NCI-H82 (cell line): ENCODE measurements around the gene SBNO1.
"Not testable (repeated sequence)": the region's sequence is repeated elsewhere in the genome, so short reads cannot be mapped to it uniquely, and the experiment has no call there.

ENCODE experiments used
- DNase-seq: peaks from one replicate; lab custom pipeline; 2025; lab: John Stamatoyannopoulos, UW

Gene SBNO1

DNA sequence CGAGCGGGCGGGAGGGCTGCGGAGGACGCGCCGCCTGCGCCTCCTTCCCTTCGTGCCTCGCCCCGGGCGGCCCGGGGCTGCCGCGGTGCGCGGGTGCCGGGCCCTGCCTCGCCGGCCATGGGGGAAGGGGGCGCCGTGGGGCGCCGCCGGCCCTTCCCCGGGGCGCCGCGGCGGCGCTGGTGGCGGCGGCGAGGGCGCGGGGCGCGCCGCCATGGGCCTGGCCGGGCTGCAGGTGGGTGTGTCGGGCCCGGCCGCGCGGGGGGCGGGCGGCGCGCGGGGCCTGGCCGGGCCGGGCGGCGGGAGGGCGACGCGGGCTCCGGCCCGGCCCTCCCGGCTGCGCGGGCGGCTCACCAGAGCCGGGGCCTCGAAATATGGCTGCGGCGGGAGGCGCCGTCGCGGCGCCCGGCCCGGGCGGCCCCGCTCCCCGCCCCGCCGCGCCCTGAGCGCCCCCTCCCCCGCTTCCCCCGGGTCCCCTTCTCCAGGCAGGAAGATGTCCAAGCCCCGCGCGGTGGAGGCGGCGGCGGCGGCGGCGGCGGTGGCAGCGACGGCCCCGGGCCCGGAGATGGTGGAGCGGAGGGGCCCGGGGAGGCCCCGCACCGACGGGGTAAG is 24.4 kb upstream of the SBNO1 start:
- no peak for DNase-seq

DNA sequence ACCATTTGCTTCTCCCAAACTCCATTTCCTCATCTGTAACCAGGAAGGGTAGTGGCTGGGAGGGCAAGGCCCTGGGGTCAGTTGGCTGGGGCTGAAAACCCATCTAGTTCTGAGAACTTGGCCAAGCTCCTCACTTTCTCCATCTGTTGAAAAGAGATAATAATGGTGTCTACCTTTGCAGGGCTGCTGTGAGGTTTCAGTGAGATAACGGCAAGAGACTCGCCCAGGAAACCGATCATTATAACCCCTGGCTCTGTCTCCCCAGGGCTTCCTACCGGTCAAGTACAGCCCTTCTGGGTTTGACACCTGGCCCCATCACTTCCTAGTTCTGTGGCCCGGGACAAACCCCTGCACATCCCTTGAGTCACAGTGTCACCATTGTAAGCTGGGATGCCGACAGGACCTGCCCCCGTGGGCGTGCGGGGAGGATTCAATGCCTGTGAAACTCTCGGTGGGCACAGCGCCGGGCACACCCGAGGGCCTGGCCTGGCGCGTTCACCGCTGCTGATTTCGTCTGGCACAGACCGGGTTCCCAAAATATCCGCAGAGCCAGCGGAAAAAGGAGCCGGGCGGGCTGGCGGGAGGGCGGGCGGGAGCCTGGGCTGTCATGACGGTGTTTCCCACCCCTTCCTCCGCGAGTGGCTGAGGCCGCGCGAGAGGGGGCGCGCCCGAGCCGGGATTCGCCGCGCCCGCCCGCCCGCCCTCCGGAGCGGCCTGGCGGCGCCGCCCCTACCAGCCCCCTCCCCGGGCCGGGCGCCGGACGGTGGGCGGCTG is 23.7 kb upstream of the SBNO1 start:
- DNase-seq: peak; percentile 79

GRCh38 chr12:123387508-123388176 is 23.0 kb upstream of the SBNO1 start:
- DNase-seq: peak; percentile 82

DNA sequence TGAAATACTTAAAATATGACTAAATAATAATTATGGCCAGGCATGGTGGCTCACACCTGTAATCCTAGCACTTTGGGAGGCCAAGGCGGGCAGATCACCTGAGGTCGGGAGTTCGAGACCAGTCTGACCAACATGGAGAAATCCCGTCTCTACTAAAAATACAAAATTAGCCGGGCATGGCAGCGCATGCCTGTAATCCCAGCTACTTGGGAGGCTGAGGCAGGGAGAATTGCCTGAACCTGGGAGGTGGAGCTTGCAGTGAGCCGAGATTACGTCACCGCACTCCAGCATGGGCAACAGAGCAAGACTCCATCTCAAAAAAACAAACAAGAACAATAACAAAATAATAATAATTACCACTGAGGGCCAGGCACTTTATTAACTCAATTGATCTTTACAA is 20.9 kb upstream of the SBNO1 start:
- DNase-seq: not testable (repeated sequence)

- DNase-seq: no peak
These were observed 20.3 kb upstream of the SBNO1 start for GRCh38 chr12:123384994-123385376.

DNA sequence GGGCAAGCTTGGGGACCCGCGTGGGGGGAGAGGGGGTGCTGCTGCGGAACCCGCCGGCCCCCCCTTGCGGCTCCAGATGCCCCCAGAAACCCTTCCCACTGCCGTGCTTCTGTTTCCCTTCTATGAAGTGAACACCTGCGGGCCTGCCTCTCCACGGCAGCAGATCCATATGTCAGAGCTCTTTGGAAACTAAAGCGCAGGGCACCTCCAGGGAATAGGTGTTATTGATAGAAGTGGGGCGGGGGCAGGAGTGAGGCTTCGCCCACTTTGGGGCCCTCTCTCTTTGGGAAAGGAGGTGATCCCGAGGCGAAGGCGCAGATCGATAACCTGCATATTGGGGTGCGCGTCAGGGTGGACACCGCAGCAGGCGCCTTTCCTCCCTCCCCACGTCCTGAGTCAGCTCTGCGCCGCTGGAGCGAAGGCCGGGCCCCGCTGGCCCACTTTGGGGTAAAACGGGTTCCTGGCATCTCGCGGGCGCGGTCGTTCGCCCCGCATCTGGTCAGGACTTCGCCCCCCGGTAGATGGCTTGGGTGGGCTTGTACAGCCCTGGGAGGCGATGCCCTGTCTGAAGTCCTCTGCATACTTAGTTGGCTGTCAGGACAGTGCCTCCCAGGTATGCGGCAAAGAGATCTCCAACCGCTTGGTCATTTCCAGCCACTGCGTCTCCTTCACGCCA is 19.8 kb upstream of the SBNO1 start:
- peak; percentile 65 for DNase-seq

- DNase-seq: no peak
These were observed 18.0 kb upstream of the SBNO1 start for GRCh38 chr12:123382684-123383083.

- no peak for DNase-seq
These were observed 14.7 kb upstream of the SBNO1 start for GRCh38 chr12:123379391-123379790.

DNA sequence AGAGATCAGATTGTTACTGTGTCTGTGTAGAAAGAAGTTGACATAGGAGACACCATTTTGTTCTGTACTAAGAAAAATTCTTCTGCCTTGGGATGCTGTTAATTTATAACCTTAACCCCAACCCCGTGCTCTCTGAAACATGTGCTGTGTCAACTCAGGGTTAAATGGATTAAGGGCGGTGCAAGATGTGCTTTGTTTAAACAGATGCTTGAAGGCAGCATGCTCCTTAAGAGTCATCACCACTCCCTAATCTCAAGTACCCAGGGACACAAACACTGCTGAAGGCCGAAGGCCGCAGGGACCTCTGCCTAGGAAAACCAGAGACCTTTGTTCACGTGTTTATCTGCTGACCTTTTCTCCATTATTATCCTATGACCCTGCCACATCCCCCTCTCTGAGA is 7.8 kb upstream of the SBNO1 start:
- DNase-seq: not testable (repeated sequence)

DNA sequence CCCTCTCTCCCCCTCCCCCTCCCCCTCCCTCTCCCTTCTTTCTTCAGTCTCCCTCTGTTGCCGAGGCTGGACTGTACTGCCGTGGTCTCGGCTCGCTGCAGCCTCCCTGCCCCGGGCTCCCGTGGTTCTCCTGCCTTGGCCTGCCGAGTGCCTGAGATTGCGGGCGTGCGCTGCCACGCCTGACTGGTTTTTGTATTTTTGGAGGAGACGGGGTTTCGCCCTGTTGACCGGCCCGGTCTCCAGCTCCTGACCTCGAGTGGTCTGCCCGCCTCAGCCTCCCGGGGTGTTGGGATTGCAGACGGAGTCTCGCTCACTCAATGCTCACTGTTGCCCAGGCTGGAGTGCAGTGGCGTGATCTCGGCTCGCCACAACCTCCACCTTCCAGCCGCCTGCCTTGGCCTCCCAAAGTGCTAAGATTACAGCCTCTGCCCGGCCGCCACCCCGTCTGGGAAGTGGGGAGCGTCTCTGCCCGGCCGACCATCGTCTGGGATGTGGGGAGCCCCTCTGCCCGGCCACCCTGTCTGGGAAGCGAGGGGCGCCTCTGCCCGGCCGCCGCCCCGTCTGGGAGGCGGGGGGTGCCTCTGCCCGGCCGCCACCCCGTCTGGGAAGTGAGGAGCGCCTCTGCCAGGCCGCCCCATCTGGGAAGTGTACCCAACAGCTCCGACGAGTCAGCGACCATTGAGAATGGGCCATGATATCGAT is 7.2 kb upstream of the SBNO1 start:
- not testable (repeated sequence) for DNase-seq

- no peak for DNase-seq
These were observed 4.6 kb upstream of the SBNO1 start for GRCh38 chr12:123369229-123369628.

GRCh38 chr12:123368431-123368830 is 3.8 kb upstream of the SBNO1 start:
- not testable (repeated sequence) for DNase-seq

DNA sequence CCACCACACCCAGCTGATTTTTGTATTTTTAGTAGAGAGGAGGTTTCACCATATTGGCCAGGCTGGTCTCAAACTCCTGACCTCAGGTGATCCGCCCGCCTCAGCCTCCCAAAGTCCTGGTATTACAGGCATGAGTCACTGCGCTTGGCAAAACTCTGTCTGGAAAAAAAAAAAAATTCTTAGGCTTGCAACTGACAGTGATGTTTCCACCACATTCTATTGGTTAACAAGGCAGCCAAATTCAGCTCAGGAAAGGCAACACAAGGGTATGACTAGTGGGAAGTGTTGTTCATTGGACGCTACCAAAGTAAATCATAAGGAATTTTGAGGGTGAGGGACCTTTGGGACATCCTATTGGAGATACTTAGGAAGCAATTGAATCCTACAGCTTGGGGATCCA is 2.9 kb upstream of the SBNO1 start:
- DNase-seq: peak; percentile 62

- DNase-seq: peak; percentile 99
These were observed 624 bp upstream of the SBNO1 start for GRCh38 chr12:123365025-123365917.

- peak; percentile 55 for DNase-seq
These were observed 711 bp downstream of the SBNO1 start for GRCh38 chr12:123363740-123364531.

DNA sequence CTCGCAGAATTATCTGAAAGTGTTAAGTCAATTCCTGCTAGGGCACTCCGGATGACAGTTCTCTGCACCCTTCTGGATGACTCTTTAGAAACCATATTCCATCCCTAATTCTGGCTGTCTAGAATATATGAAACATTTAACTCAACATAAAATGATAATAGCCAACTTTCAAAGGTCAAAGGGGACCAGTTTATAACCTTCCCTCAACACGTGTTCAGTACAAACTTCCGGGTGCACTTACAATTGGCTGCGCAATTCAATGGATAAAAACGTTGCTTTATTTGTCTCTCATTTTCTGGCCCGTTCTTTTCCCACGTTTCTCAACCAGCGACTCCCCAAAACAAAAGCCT is 1.3 kb downstream of the SBNO1 start:
- DNase-seq: no peak

DNA sequence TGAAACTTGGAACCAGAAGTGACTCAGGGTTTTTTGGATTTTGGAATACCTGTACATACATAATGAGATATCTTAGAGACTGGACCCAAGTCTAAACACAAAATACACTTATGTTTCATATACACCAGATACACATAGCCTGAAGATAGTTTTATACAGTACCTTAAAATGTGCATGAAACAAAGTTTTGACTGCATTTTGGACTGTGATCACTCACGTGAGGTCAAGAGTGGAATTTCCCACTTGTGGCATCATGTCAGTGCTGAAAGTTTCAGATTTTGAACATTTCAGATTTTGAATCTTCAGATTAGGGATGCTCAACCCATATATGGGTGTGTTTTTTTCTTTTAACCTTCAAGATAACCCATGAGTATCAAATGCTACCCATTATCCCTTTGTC is 6.6 kb downstream of the SBNO1 start:
- DNase-seq: no peak

- DNase-seq: no peak
These were observed 8.4 kb downstream of the SBNO1 start for GRCh38 chr12:123356159-123356670.

DNA sequence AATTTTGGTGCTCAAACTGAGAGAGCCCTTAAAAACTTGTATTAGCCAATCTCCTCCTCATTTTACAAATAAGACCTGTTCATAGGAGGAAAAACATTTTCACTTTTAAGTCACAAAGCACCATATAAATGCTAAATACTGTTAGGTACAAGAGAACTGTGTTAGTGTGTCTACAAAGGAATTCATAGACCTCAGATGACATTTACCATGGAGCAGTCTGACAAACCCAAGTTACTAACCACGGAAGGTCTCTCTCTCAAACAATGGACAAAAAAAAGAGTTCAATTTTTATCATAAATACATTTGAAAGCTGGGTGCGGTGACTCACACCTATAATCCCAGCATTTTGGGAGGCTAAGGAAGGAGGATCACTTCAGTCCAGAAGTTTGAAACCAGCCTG is 10.0 kb downstream of the SBNO1 start:
- DNase-seq: no peak

- DNase-seq: no peak
These were observed 13.3 kb downstream of the SBNO1 start for GRCh38 chr12:123351349-123351748.
